Common myeloid progenitor, CD34-positive (primary cell): ENCODE measurements around the gene CALML3.
"Not testable (repeated sequence)": the region's sequence is repeated elsewhere in the genome, so short reads cannot be mapped to it uniquely, and the experiment has no call there.

ENCODE experiments used
- CTCF ChIA-PET: fragments of 350-600 bp; sonication (Branson Sonifier 250); formaldehyde crosslinking; loops from one replicate; lab custom pipeline; 2021; ENCODE audit warnings: antibody characterized with exemption; lab: Charles Lee
- POLR2A ChIA-PET: fragments of 350-600 bp; sonication (Branson Sonifier 250); formaldehyde crosslinking; loops from one replicate; lab custom pipeline; 2021; ENCODE audit warnings: antibody characterized with exemption; lab: Charles Lee
- DNase-seq, 3 donors: peaks; one replicate each; pipeline versions ENCODE4 v3.0.0 to v3.0.0-alpha.2; 2013
- H3K27ac ChIP-seq, 2 experiments: 1 replicate in 1 of 2; 2 replicates in 1 of 2; pipeline ENCODE4 v1.7.0; 2013; ENCODE audit warnings: inconsistent platforms in 2 of 2, low read length in 2 of 2, mild to moderate bottlenecking in 2 of 2, low read depth in 1 of 2, moderate library complexity in 1 of 2; ENCODE audit not compliant: severe bottlenecking in 2 of 2, insufficient read depth in 1 of 2, poor library complexity in 1 of 2
- H3K27me3 ChIP-seq, 5 experiments: replicated peaks in 2 of 5; 1 replicate in 3 of 5; 2 replicates in 2 of 5; pipeline versions ENCODE4 v1.6.1 to v1.7.0; 2013; ENCODE audit warnings: low read length in 4 of 5, mild to moderate bottlenecking in 2 of 5, moderate library complexity in 2 of 5, inconsistent platforms in 1 of 5; ENCODE audit not compliant: insufficient read depth in 5 of 5, control insufficient read depth in 4 of 5
- H3K36me3 ChIP-seq, 4 experiments: 1 replicate in 2 of 4; 2 replicates in 2 of 4; pipeline versions ENCODE4 v1.6.1 to v1.7.0; 2013; ENCODE audit warnings: low read length in 3 of 4, control low read depth in 1 of 4, mild to moderate bottlenecking in 1 of 4; ENCODE audit not compliant: control insufficient read depth in 4 of 4, insufficient read depth in 4 of 4
- H3K4me1 ChIP-seq, 4 experiments: 1 replicate in 3 of 4; 2 replicates in 1 of 4; pipeline versions ENCODE4 v1.6.1 to v1.7.1; 2013; ENCODE audit warnings: low read length in 3 of 4, mild to moderate bottlenecking in 3 of 4, control low read depth in 1 of 4, inconsistent platforms in 1 of 4, moderate library complexity in 1 of 4; ENCODE audit not compliant: control insufficient read depth in 4 of 4, insufficient read depth in 4 of 4; ENCODE audit errors: control extremely low read depth in 1 of 4
- H3K4me3 ChIP-seq, 7 experiments: 1 replicate in 4 of 7; 2 replicates in 3 of 7; pipeline versions ENCODE4 v1.5.1 to v1.7.0; 2013; ENCODE audit warnings: mild to moderate bottlenecking in 7 of 7, low read length in 6 of 7, moderate library complexity in 6 of 7, inconsistent platforms in 2 of 7, low read depth in 2 of 7, control low read depth in 1 of 7; ENCODE audit not compliant: insufficient read depth in 4 of 7, control insufficient read depth in 1 of 7; ENCODE audit errors: extremely low read depth in 1 of 7
- H3K9me3 ChIP-seq, 5 experiments: 1 replicate in 4 of 5; 2 replicates in 1 of 5; pipeline versions ENCODE4 v1.6.1 to v1.7.1; 2013; ENCODE audit warnings: low read length in 4 of 5, mild to moderate bottlenecking in 2 of 5, inconsistent platforms in 1 of 5, low read depth in 1 of 5, moderate library complexity in 1 of 5; ENCODE audit not compliant: control insufficient read depth in 4 of 5, insufficient read depth in 2 of 5; ENCODE audit errors: control extremely low read depth in 1 of 5
- WGBS: methylation state at CpG from one replicate; pipeline ENCODE4 v1.1.5; 2013; ENCODE audit not compliant: insufficient coverage; 5-methylcytosine and 5-hydroxymethylcytosine counted together

The CALML3 gene

DNA sequence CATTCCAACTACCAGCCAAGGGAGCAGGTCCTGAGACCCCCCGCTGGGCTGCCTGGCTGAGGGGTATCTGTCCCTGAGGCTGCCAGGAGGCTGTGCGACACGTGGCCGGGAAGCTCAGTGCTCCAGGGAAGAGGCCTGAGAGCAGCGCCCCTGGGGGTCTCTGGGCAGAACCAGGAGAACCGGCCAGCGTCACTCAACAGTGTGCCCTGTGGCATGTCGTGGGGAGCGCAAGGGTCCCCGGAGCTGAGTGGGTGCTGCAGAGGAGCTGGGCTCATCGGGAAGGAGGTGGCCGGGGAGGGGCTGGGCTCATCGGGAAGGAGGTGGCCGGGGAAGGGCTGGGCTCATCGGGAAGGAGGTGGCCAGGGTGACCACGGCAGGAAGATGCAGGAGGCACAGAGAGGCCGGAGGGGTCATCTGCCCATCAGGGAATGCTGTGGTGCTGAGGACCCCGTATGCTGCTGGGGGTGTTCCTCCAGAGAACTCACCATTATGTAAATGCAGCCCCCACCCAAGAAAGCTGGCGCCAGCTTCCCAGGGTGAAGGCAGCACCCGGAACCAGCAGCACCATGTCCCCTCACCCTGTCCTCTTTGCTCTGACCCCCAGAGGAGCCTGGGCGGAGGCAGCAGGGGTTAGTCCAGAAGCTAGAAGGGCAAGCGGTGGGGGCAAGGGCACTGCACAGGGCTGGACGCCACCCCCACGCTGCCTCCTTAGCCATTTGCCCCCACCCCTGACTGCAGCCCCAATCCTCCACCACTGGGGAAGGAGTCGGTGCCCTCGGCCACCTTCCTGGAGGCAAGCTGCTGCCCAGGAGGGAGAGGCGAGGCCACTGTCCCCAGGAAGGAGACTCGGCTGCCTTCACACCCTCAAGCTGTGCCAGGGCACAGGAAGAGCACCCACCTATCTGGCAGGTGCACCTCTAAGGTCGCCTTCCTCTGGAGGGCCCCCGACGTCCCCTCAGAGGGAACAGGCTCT is 33.3 kb downstream of the CALML3 start:
- no peaks in the 10 kb centered on the region for H3K36me3 ChIP-seq
- H3K27me3 ChIP-seq: no peaks in the 10 kb centered on the region
- CTCF ChIA-PET: no interaction called here
- H3K4me1 ChIP-seq: no peaks in the 10 kb centered on the region
- no peak for DNase-seq
- 95% methylated on average over 25 of the region's 31 CpGs for WGBS
- POLR2A ChIA-PET: no interaction called here
- no peaks in the 10 kb centered on the region for H3K9me3 ChIP-seq
- H3K4me3 ChIP-seq: no peak overlapping the region
- no peak overlapping the region for H3K27ac ChIP-seq

DNA sequence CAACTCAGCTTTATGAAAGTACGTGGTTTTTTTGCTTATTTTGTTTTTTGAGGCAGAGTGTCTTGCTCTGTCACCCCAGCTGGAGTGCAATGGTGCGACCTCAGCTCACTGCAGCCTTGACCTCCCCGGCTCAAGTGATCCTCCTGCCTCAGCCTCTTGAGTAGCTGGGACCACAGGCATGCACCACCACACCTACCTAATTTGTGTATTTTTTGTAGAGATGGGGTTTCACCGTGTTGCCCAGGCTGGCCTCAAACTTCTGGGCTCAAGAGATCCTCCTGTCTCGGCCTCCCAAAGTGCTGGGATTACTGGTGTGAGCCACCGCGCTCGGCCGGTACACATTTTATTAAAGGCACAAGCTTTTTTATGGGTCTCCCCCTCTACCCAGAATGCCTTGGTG is 34.3 kb downstream of the CALML3 start:
- H3K27me3 ChIP-seq, DNase-seq, POLR2A ChIA-PET, H3K4me1 ChIP-seq, H3K27ac ChIP-seq, H3K36me3 ChIP-seq, H3K9me3 ChIP-seq, H3K4me3 ChIP-seq: not testable (repeated sequence)
- 100% methylated on average over 1 of the region's 9 CpGs for WGBS
- CTCF ChIA-PET: interaction anchor here (1.3 kb wide), 1 partner anchor 9 kb away, joined by 3 read pairs; no protein-coding TSS in a partner anchor

GRCh38 chr10:5559642-5560141 is 34.9 kb downstream of the CALML3 start:
- WGBS: 89% methylated on average over 8 of the region's 9 CpGs
- CTCF ChIA-PET: interaction anchor here (1.3 kb wide), 1 partner anchor 10 kb away, joined by 3 read pairs; no protein-coding TSS in a partner anchor

GRCh38 chr10:5560142-5560816 is 35.5 kb downstream of the CALML3 start:
- WGBS: 92% methylated on average over 5 of the region's 10 CpGs
- no peak for DNase-seq
- Histone ChIP-seq H3K27ac (no peak overlapping the region), H3K4me1 (no peaks in the 10 kb centered on the region), H3K36me3 (no peaks in the 10 kb centered on the region), H3K4me3 (no peak overlapping the region), H3K27me3 (peaks cover 0 to 9% (median 0%) of the 10 kb centered on the region in 5 experiments), H3K9me3 (no peaks in the 10 kb centered on the region)
- ChIA-PET CTCF (interaction anchor here (1.3 kb wide), 1 partner anchor 10 kb away, joined by 3 read pairs; no protein-coding TSS in a partner anchor), POLR2A (no interaction called here)

More at GRCh38 chr10:5559642-5560141, 34.9 kb downstream of the CALML3 start:
- Histone ChIP-seq H3K4me1 (no peaks in the 10 kb centered on the region), H3K27ac (no peak overlapping the region), H3K9me3 (no peaks in the 10 kb centered on the region), H3K36me3 (no peaks in the 10 kb centered on the region), H3K4me3 (no peak overlapping the region), H3K27me3 (peaks cover 0 to 9% (median 0%) of the 10 kb centered on the region in 5 experiments)
- no peak for DNase-seq
- POLR2A ChIA-PET: no interaction called here

- no peak for DNase-seq
- no peaks in the 10 kb centered on the region for H3K9me3 ChIP-seq
- H3K27ac ChIP-seq: no peak overlapping the region
- H3K4me1 ChIP-seq: no peaks in the 10 kb centered on the region
- no peak overlapping the region for H3K4me3 ChIP-seq
- WGBS: over 99% methylated on average over 28 of the region's 28 CpGs
- no peaks in the 10 kb centered on the region for H3K36me3 ChIP-seq
- CTCF ChIA-PET: no interaction called here
- H3K27me3 ChIP-seq: peaks cover 0 to 9% (median 0%) of the 10 kb centered on the region in 5 experiments
- POLR2A ChIA-PET: no interaction called here
Observed at GRCh38 chr10:5560817-5561703, 36.3 kb downstream of the CALML3 start.

DNA sequence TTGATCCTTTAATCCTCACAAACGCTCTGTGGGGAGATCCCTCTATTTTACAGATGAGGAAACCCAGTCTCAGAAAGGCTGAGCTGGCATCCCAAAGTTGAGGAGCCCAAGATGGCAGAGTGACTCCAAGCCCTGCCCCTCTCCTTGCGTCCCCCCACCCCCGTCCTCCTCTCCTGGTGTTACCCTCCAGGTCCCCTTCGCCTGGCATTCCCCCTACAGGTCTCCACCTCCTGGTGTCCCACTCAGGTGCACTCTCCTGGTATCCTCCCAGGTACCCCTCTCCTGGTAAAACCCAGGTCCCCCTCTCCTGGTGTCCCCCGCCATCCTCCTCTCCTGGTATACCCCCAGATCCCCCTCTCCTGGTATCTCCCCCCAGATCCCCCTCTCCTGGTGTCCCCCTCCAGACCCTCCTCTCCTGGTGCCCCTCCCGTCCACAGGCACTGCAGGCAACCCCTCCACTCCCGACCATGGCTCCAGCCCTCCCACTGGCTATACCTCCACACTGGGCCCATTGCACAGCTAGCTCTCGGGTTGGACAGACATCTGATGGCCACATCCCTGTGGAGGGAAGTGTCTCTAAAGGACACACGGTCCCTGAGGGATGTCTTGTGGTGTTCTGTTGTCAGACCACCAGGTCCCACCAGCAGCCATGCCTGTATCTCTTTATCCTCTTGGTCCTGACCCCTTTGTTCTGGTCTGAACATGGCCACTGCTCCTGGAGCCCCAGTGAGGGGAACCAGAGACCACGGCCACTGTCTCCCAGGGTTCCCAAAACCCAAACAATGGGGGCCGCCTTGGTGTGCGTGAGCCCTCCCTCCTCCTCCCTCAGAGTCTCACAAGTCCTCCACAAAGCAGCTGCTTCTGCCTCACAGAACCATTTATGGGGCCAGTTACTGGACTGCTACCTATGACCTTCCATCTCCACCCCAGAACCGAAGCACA is 37.2 kb downstream of the CALML3 start:
- Histone ChIP-seq H3K27me3 (peaks cover 0 to 9% (median 0%) of the 10 kb centered on the region in 5 experiments), H3K4me1 (no peaks in the 10 kb centered on the region), H3K36me3 (no peaks in the 10 kb centered on the region), H3K9me3 (no peaks in the 10 kb centered on the region), H3K27ac (no peak overlapping the region), H3K4me3 (no peak overlapping the region)
- no peak for DNase-seq
- 94% methylated on average over 11 of the region's 13 CpGs for WGBS
- ChIA-PET POLR2A (no interaction called here), CTCF (no interaction called here)
